H1 (cell line): Measurements from ENCODE around the gene GPNMB. TPM values are rescaled to one million over a fixed set of nuclear protein-coding genes. Genes with fewer than 3 reads are reported as not detected.
"Not testable (repeated sequence)": the region's sequence is repeated elsewhere in the genome, so short reads cannot be mapped to it uniquely, and the experiment has no call there.

Source experiments
- CTCF ChIA-PET: fragments of 300-600 bp; sonication (Branson Sonifier 250); formaldehyde crosslinking; loops from one replicate; lab custom pipeline; 2021; ENCODE audit not compliant: partially characterized antibody; lab: Charles Lee
- POLR2A ChIA-PET: fragments of 300-600 bp; sonication (Branson Sonifier 250); formaldehyde crosslinking; loops from one replicate; lab custom pipeline; 2021; ENCODE audit warnings: inconsistent platforms; ENCODE audit not compliant: partially characterized antibody; lab: Charles Lee
- DNase-seq, 2 experiments: peaks; one replicate each; pipeline versions ENCODE4 v3.0.0 to v3.0.0-alpha.2; 2010 to 2022; ENCODE audit warnings: low spot score in 2 of 2, low read depth in 1 of 2, mixed read lengths in 1 of 2
- FAIRE-seq: peaks from 2 replicates; lab custom pipeline; 2011; peaks lifted over from hg19 to GRCh38; lab: Jason Lieb, UNC
- H2AFZ ChIP-seq: 2 replicates; pipeline ENCODE4 v1.8.1; 2012; ENCODE audit warnings: low read length, inconsistent platforms
- H2AK5ac ChIP-seq: 2 replicates; pipeline ENCODE4 v1.6.1; 2013; ENCODE audit warnings: low read depth, low read length
- H2BK120ac ChIP-seq: replicated peaks from 2 replicates; pipeline ENCODE3; 2013; ENCODE audit warnings: low read depth, low read length, inconsistent platforms
- H2BK12ac ChIP-seq: 2 replicates; pipeline ENCODE4 v1.6.1; 2013; ENCODE audit warnings: low read depth, low read length
- H2BK15ac ChIP-seq: 2 replicates; pipeline ENCODE4 v1.6.1; 2013; ENCODE audit warnings: low read length
- H2BK20ac ChIP-seq: 2 replicates; pipeline ENCODE4 v1.6.1; 2013; ENCODE audit warnings: low read length
- H2BK5ac ChIP-seq: 2 replicates; pipeline ENCODE4 v1.6.1; 2013; ENCODE audit warnings: low read depth, low read length
- H3K14ac ChIP-seq: 2 replicates; pipeline ENCODE4 v1.6.1; 2013; ENCODE audit warnings: inconsistent platforms; ENCODE audit not compliant: insufficient read length
- H3K18ac ChIP-seq: 2 replicates; pipeline ENCODE4 v1.6.1; 2013; ENCODE audit warnings: low read length; ENCODE audit errors: extremely low read depth
- H3K23ac ChIP-seq: 2 replicates; pipeline ENCODE4 v1.6.1; 2013; ENCODE audit warnings: inconsistent platforms; ENCODE audit not compliant: insufficient read length
- H3K23me2 ChIP-seq: 2 replicates; pipeline ENCODE4 v1.6.1; 2013; ENCODE audit warnings: low read depth, low read length
- H3K27ac ChIP-seq: 2 replicates; pipeline ENCODE4 v1.6.1; 2011; ENCODE audit warnings: low read depth, low read length, inconsistent platforms
- H3K27me3 ChIP-seq, 4 experiments: replicated peaks in 1 of 4; 1 replicate in 1 of 4; 2 replicates in 3 of 4; pipeline versions ENCODE4 v1.6.1 to v1.8.1; 2011 to 2013; ENCODE audit warnings: low read length in 3 of 4, mild to moderate bottlenecking in 3 of 4, inconsistent platforms in 2 of 4, mixed read lengths in 2 of 4, moderate library complexity in 1 of 4; ENCODE audit not compliant: control insufficient read depth in 3 of 4, insufficient read depth in 3 of 4; ENCODE audit errors: extremely low read depth in 1 of 4
- H3K36me3 ChIP-seq, 4 experiments: 2 replicates each; pipeline versions ENCODE4 v1.6.1 to v1.8.1; 2011 to 2013; ENCODE audit warnings: mild to moderate bottlenecking in 4 of 4, low read length in 3 of 4, moderate library complexity in 2 of 4, control low read depth in 1 of 4, inconsistent platforms in 1 of 4; ENCODE audit not compliant: insufficient read depth in 4 of 4, control insufficient read depth in 2 of 4
- H3K4ac ChIP-seq: replicated peaks from 2 replicates; pipeline ENCODE3; 2013; ENCODE audit warnings: low read length, low read depth, mixed read lengths, inconsistent platforms; ENCODE audit not compliant: insufficient read length
- H3K4me1 ChIP-seq, 4 experiments: replicated peaks in 1 of 4; 1 replicate in 1 of 4; 2 replicates in 3 of 4; pipeline versions ENCODE4 v1.6.1 to v1.8.1; 2011 to 2013; ENCODE audit warnings: low read length in 3 of 4, inconsistent platforms in 2 of 4, mixed read lengths in 1 of 4; ENCODE audit not compliant: insufficient read depth in 4 of 4, control insufficient read depth in 3 of 4
- H3K4me2 ChIP-seq, 2 experiments: 2 replicates each; pipeline versions ENCODE4 v1.6.1 to v1.8.1; 2011 to 2013; ENCODE audit warnings: low read depth in 2 of 2, low read length in 2 of 2, control low read depth in 1 of 2, inconsistent platforms in 1 of 2, mild to moderate bottlenecking in 1 of 2; ENCODE audit not compliant: insufficient read depth in 1 of 2
- H3K4me3 ChIP-seq, 4 experiments: fragments of 200-600, 300-600 bp in 1 of 4; sonication (generic), shearing (Covaris generic), sonication (Bioruptor Twin) in 1 of 4; 2 replicates each; pipeline versions ENCODE4 v1.5.1 to v1.8.1; 2011 to 2016; ENCODE audit warnings: low read length in 4 of 4, low read depth in 3 of 4, control low read depth in 2 of 4, inconsistent platforms in 2 of 4, mild to moderate bottlenecking in 2 of 4, mixed read lengths in 1 of 4, moderate library complexity in 1 of 4; ENCODE audit not compliant: insufficient read depth in 2 of 4; ENCODE audit errors: extremely low read depth in 1 of 4
- H3K56ac ChIP-seq: replicated peaks from 2 replicates; pipeline ENCODE3; 2013; ENCODE audit warnings: low read depth, mild to moderate bottlenecking, mixed read lengths, low read length, inconsistent platforms; ENCODE audit not compliant: insufficient read length
- H3K79me1 ChIP-seq: 2 replicates; pipeline ENCODE4 v1.6.1; 2013; ENCODE audit warnings: low read depth, low read length, control low read depth
- H3K79me2 ChIP-seq, 2 experiments: 2 replicates each; pipeline versions ENCODE4 v1.6.1 to v1.8.1; 2012 to 2013; ENCODE audit warnings: low read length in 2 of 2, mild to moderate bottlenecking in 2 of 2, inconsistent platforms in 1 of 2; ENCODE audit not compliant: insufficient read depth in 2 of 2, control insufficient read depth in 1 of 2
- H3K9ac ChIP-seq, 4 experiments: replicated peaks in 1 of 4; 1 replicate in 1 of 4; 2 replicates in 3 of 4; pipeline versions ENCODE4 v1.6.1 to v1.8.1; 2011 to 2013; ENCODE audit warnings: low read depth in 3 of 4, low read length in 3 of 4, control low read depth in 2 of 4, mild to moderate bottlenecking in 2 of 4, moderate library complexity in 2 of 4, inconsistent platforms in 1 of 4; ENCODE audit errors: extremely low read depth in 1 of 4
- H3K9me3 ChIP-seq, 2 experiments: 2 replicates each; pipeline versions ENCODE4 v1.6.1 to v1.8.1; 2012 to 2013; ENCODE audit warnings: mild to moderate bottlenecking in 2 of 2, moderate library complexity in 2 of 2, control low read depth in 1 of 2, inconsistent platforms in 1 of 2, low read depth in 1 of 2, low read length in 1 of 2, mixed read lengths in 1 of 2; ENCODE audit not compliant: insufficient read depth in 2 of 2
- H4K20me1 ChIP-seq, 2 experiments: replicated peaks in 1 of 2; 2 replicates each; pipeline versions ENCODE3 to v1.8.1; 2011 to 2013; ENCODE audit warnings: inconsistent platforms in 2 of 2, low read length in 2 of 2, mild to moderate bottlenecking in 1 of 2; ENCODE audit not compliant: insufficient read depth in 2 of 2, control insufficient read depth in 1 of 2
- H4K5ac ChIP-seq: 2 replicates; pipeline ENCODE4 v1.6.1; 2013; ENCODE audit warnings: low read length, low read depth, mixed read lengths, inconsistent platforms; ENCODE audit not compliant: insufficient read length
- H4K8ac ChIP-seq: 2 replicates; pipeline ENCODE4 v1.8.0; 2013; ENCODE audit warnings: mild to moderate bottlenecking, moderate library complexity, low read length, inconsistent platforms; ENCODE audit not compliant: insufficient read depth; ENCODE audit errors: extremely low read depth
- H4K91ac ChIP-seq: replicated peaks from 2 replicates; pipeline ENCODE3; 2013; ENCODE audit warnings: low read length, mixed read lengths, inconsistent platforms; ENCODE audit not compliant: insufficient read length
- WGBS, 2 experiments: shearing (Covaris generic) in 1 of 2; methylation state at CpG; one replicate each; pipeline versions ENCODE4 v1.1.6 to v1.1.7; 2013 to 2015; ENCODE audit warnings: low lambda C conversion rate in 2 of 2, mixed read lengths in 2 of 2, inconsistent platforms in 1 of 2, low coverage in 1 of 2, missing lambda C conversion rate in 1 of 2; ENCODE audit not compliant: insufficient replicate concordance in 2 of 2, insufficient coverage in 1 of 2, insufficient read length in 1 of 2; ENCODE audit errors: extremely low coverage in 1 of 2, missing lambda C conversion rate in 1 of 2; 5-methylcytosine and 5-hydroxymethylcytosine counted together
- polyA plus RNA-seq, 7 experiments: library from polyadenylated mRNA; depleted of rRNA in 3 of 7; stranded (reverse) in 5 of 7; unstranded in 2 of 7; fragments of >200 nt in 5 of 7; fragments of 200-250 nt in 2 of 7; gene quantifications; 1 replicate in 5 of 7; 2 replicates in 1 of 7; 4 replicates in 1 of 7; pipeline versions ENCODE4 v1.2.1 to v1.2.3, GENCODE V29; 2011 to 2013; ENCODE audit warnings: missing spikeins in 2 of 7, mixed read lengths in 2 of 7
- total RNA-seq: library from RNA; stranded (reverse); fragmentation: NEBNext Ultra II Directional; extraction: Animal tissue kit (Norgen Biotek cat#: 25700); gene quantifications from 2 replicates; pipeline ENCODE4 v1.2.1, GENCODE V29; 2021

The GPNMB gene
- total and polyA plus RNA-seq, 2 of the 8 experiments (the other 6 are each of a cell fraction or from before 2014, with no cell fraction given): 1.1 to 1.4 TPM

- H4K8ac ChIP-seq, CTCF ChIA-PET, H4K5ac ChIP-seq, H2AK5ac ChIP-seq, H3K4ac ChIP-seq, H2BK12ac ChIP-seq, H3K14ac ChIP-seq, POLR2A ChIA-PET, H2BK5ac ChIP-seq, H3K4me2 ChIP-seq, H4K20me1 ChIP-seq, H2BK20ac ChIP-seq, H3K9me3 ChIP-seq, H3K4me3 ChIP-seq, H3K4me1 ChIP-seq, H4K91ac ChIP-seq, H3K27ac ChIP-seq, H3K23ac ChIP-seq, DNase-seq, H3K27me3 ChIP-seq, H3K9ac ChIP-seq, FAIRE-seq, H3K23me2 ChIP-seq, H3K79me1 ChIP-seq, H2BK15ac ChIP-seq, H3K56ac ChIP-seq, H2BK120ac ChIP-seq, H3K18ac ChIP-seq, H2AFZ ChIP-seq, H3K79me2 ChIP-seq: not testable (repeated sequence)
- WGBS, 2 experiments: 92% methylated on average over 4 of the region's 5 CpGs; no CpG with 5 or more reads in 1 of the 2 experiments
- H3K36me3 ChIP-seq: peaks cover 9 to 39% (median 23%) of the 10 kb centered on the region in 4 experiments
These were observed 48.8 kb upstream of the GPNMB start for GRCh38 chr7:23197745-23198144.
